Calu3 (cell line): Measurements from ENCODE around the gene ZNF407. TPM values are rescaled to one million over a fixed set of nuclear protein-coding genes. Genes with fewer than 3 reads are reported as not detected.

Experiments
- BruUV-seq: library from RNA; stranded (reverse); fragments of 400-500 nt; replicated peaks from 2 replicates; lab custom pipeline; 2021; lab: Mats Ljungman, UMichigan
- CTCF ChIA-PET: fragments of 300-600 bp; sonication (Branson Sonifier 250); formaldehyde crosslinking; loops from one replicate; lab custom pipeline; 2022; ENCODE audit warnings: antibody characterized with exemption; lab: Charles Lee
- DNase-seq: peaks from one replicate; pipeline ENCODE4 v3.0.0; 2022
- H3K27ac Mint-ChIP-seq: one replicate; pipeline ENCODE4 v1.8.0; 2022; ENCODE audit warnings: mixed read lengths; ENCODE audit not compliant: unreplicated experiment
- H3K27me3 Mint-ChIP-seq: one replicate; pipeline ENCODE4 v1.8.0; 2022; ENCODE audit warnings: mixed read lengths; ENCODE audit not compliant: unreplicated experiment
- H3K36me3 Mint-ChIP-seq: one replicate; pipeline ENCODE4 v1.8.0; 2022; ENCODE audit warnings: mild to moderate bottlenecking, moderate library complexity, mixed read lengths; ENCODE audit not compliant: insufficient read depth, unreplicated experiment
- H3K4me1 Mint-ChIP-seq: one replicate; pipeline ENCODE4 v1.8.0; 2022; ENCODE audit warnings: mild to moderate bottlenecking, low read depth, mixed read lengths; ENCODE audit not compliant: unreplicated experiment
- H3K4me3 Mint-ChIP-seq: one replicate; pipeline ENCODE4 v1.8.0; 2022; ENCODE audit warnings: mild to moderate bottlenecking, low read depth, moderate library complexity, mixed read lengths; ENCODE audit not compliant: unreplicated experiment
- H3K9me3 Mint-ChIP-seq: one replicate; pipeline ENCODE4 v1.8.0; 2022; ENCODE audit warnings: low read depth, mixed read lengths; ENCODE audit not compliant: unreplicated experiment
- CTCF ChIP-seq: fragments of 200-600 bp; IDR thresholded peaks from one replicate; pipeline ENCODE4 v1.8.0; 2022; ENCODE audit warnings: antibody characterized with exemption; ENCODE audit not compliant: unreplicated experiment
- intact Hi-C: fragments of 100-400 bp; cut with micrococcal nuclease; formaldehyde crosslinking; loops from one replicate; pipeline ENCODE4 v1.10.0; 2022; ENCODE audit not compliant: unreplicated experiment
- total RNA-seq: library from RNA; stranded (reverse); gene quantifications from 2 replicates; pipeline ENCODE4 v1.2.3, GENCODE V29; 2022

Gene ZNF407
- total RNA-seq, 1 experiment from 2014 or later = 17.4 TPM

GRCh38 chr18:74914052-74914591 lies 316.5 kb downstream of the ZNF407 start:
- CTCF ChIA-PET = no interaction called here
- no peak overlapping the region for H3K4me3 Mint-ChIP-seq

GRCh38 chr18:74914648-74915047 lies 317.0 kb downstream of the ZNF407 start:
- Mint-ChIP-seq H3K4me3 (no peak overlapping the region), H3K27ac (no peak overlapping the region), H3K36me3 (no peaks in the 10 kb centered on the region), H3K4me1 (no peaks in the 10 kb centered on the region), H3K27me3 (no peaks in the 10 kb centered on the region), H3K9me3 (no peaks in the 10 kb centered on the region)
- CTCF ChIA-PET = no interaction called here
- DNase-seq = no peak
- no TSS peak for BruUV-seq
- no peak for TF ChIP-seq CTCF
- intact Hi-C loops = no loop called here

More at GRCh38 chr18:74914052-74914591, 316.5 kb downstream of the ZNF407 start:
- Mint-ChIP-seq H3K9me3 (no peaks in the 10 kb centered on the region), H3K4me1 (no peaks in the 10 kb centered on the region), H3K27ac (no peak overlapping the region), H3K36me3 (no peaks in the 10 kb centered on the region), H3K27me3 (no peaks in the 10 kb centered on the region)
- intact Hi-C loops = no loop called here
- no peak for TF ChIP-seq CTCF
- DNase-seq = no peak
- no TSS peak for BruUV-seq

- intact Hi-C loops = no loop called here
- no peak overlapping the region for H3K27ac Mint-ChIP-seq
- H3K36me3 Mint-ChIP-seq = no peaks in the 10 kb centered on the region
- no peak for TF ChIP-seq CTCF
- no peak overlapping the region for H3K4me3 Mint-ChIP-seq
- CTCF ChIA-PET = no interaction called here
- no peaks in the 10 kb centered on the region for H3K27me3 Mint-ChIP-seq
- no peaks in the 10 kb centered on the region for H3K4me1 Mint-ChIP-seq
- DNase-seq = no peak
- H3K9me3 Mint-ChIP-seq = no peaks in the 10 kb centered on the region
- no TSS peak for BruUV-seq
Measured at GRCh38 chr18:74916773-74917393, 319.2 kb downstream of the ZNF407 start.

- DNase-seq = no peak
- TF ChIP-seq CTCF = no peak
- Mint-ChIP-seq H3K27ac (no peak overlapping the region), H3K4me1 (no peaks in the 10 kb centered on the region), H3K9me3 (no peaks in the 10 kb centered on the region), H3K4me3 (no peak overlapping the region), H3K27me3 (no peaks in the 10 kb centered on the region), H3K36me3 (no peaks in the 10 kb centered on the region)
- no TSS peak for BruUV-seq
- CTCF ChIA-PET = no interaction called here
- intact Hi-C loops = no loop called here
Measured at GRCh38 chr18:74918276-74918790, 320.7 kb downstream of the ZNF407 start.
